ENCODE data around the gene NECTIN2. TPM values are rescaled to one million over a fixed set of nuclear protein-coding genes. Genes with fewer than 3 reads are reported as not detected.

NECTIN2 gene
- total RNA-seq, 1 experiment from 2014 or later = 115 TPM

DNA sequence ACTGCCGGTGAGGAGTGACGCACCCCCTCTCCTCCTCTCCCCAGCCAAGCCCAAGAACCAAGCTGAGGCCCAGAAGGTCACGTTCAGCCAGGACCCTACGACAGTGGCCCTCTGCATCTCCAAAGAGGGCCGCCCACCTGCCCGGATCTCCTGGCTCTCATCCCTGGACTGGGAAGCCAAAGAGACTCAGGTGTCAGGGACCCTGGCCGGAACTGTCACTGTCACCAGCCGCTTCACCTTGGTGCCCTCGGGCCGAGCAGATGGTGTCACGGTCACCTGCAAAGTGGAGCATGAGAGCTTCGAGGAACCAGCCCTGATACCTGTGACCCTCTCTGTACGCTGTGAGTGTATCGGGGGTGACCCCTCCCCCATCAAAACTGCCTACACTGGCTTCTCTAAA, 25.7 kb downstream of the NECTIN2 start:
- Histone ChIP-seq H3K9me2 (ENCODE audit: insufficient read depth) (no peaks in the 10 kb centered on the region), H3K4me2 (no peak overlapping the region), H3K36me3 (ENCODE audit: low read depth) (peaks cover 30% of the 10 kb centered on the region), H3K79me2 (ENCODE audit: low read depth) (no peaks in the 10 kb centered on the region), H4K20me1 (ENCODE audit: insufficient read depth) (peaks cover 9% of the 10 kb centered on the region), H3K27me3 (ENCODE audit: insufficient read depth, low read depth) (no peaks in the 10 kb centered on the region), H3K4me1 (replicated peaks; ENCODE audit: insufficient read depth) (peaks cover 27% of the 10 kb centered on the region), H3K27ac (no peak overlapping the region), H3K9me3 (ENCODE audit: insufficient read depth, low read depth) (no peaks in the 10 kb centered on the region), H2AFZ (no peak overlapping the region), H3K4me3 (no peak overlapping the region), H3F3A (ENCODE audit: insufficient read depth, low read depth) (peaks cover 62% of the 10 kb centered on the region)
- no peak for TF ChIP-seq EZH2 (IDR thresholded peaks at IDR 0.05; ENCODE audit: low read depth)
- TF ChIP-seq, protein P1, sequence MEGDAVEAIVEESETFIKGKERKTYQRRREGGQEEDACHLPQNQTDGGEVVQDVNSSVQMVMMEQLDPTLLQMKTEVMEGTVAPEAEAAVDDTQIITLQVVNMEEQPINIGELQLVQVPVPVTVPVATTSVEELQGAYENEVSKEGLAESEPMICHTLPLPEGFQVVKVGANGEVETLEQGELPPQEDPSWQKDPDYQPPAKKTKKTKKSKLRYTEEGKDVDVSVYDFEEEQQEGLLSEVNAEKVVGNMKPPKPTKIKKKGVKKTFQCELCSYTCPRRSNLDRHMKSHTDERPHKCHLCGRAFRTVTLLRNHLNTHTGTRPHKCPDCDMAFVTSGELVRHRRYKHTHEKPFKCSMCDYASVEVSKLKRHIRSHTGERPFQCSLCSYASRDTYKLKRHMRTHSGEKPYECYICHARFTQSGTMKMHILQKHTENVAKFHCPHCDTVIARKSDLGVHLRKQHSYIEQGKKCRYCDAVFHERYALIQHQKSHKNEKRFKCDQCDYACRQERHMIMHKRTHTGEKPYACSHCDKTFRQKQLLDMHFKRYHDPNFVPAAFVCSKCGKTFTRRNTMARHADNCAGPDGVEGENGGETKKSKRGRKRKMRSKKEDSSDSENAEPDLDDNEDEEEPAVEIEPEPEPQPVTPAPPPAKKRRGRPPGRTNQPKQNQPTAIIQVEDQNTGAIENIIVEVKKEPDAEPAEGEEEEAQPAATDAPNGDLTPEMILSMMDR (conservative IDR thresholded peaks at IDR 0.05) = no peak
- POLR2A ChIA-PET (ENCODE audit: unreplicated experiment) = no interaction called here
- CTCF ChIA-PET = interaction anchor here (0.6 kb wide), 1 partner anchor 15 kb away, joined by 3 read pairs; no protein-coding TSS in a partner anchor
- DNase-seq = no peak
- no TSS peak for BruUV-seq (replicated peaks)
- intact Hi-C loops (cut with micrococcal nuclease; ENCODE audit: unreplicated experiment) = no loop called here

DNA sequence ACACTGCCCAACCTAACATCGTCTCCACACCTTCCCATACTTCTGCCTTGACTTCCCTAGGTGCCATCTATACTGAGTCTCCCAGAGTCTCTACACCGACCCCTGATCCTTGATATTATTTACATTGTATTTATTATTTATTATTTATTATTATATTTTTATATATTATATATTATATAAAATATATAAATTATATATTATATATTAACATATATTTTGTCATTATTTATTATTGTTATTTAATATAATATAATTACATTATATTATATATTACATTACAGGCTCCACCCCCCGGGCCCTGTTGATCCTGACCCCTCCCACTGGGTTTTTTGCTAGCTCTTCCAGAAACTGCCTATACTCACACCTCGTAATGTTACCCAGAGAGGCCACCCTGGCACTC, 26.6 kb downstream of the NECTIN2 start:
- H3K27me3 ChIP-seq (ENCODE audit: insufficient read depth, low read depth) = no peaks in the 10 kb centered on the region
- peaks cover 65% of the 10 kb centered on the region for H3F3A ChIP-seq (ENCODE audit: insufficient read depth, low read depth)
- POLR2A ChIA-PET (ENCODE audit: unreplicated experiment) = no interaction called here
- TF ChIP-seq, protein P1 (conservative IDR thresholded peaks at IDR 0.05) = no peak
- TF ChIP-seq EZH2 (IDR thresholded peaks at IDR 0.05; ENCODE audit: low read depth) = no peak
- peaks cover 32% of the 10 kb centered on the region for H3K4me1 ChIP-seq (replicated peaks; ENCODE audit: insufficient read depth)
- no peak overlapping the region for H2AFZ ChIP-seq
- H3K9me2 ChIP-seq (ENCODE audit: insufficient read depth) = no peaks in the 10 kb centered on the region
- no peaks in the 10 kb centered on the region for H3K79me2 ChIP-seq (ENCODE audit: low read depth)
- intact Hi-C loops (cut with micrococcal nuclease; ENCODE audit: unreplicated experiment) = no loop called here
- BruUV-seq (replicated peaks) = no TSS peak
- H3K36me3 ChIP-seq (ENCODE audit: low read depth) = peaks cover 30% of the 10 kb centered on the region
- H3K27ac ChIP-seq = no peak overlapping the region
- CTCF ChIA-PET = no interaction called here
- DNase-seq = no peak
- no peak overlapping the region for H3K4me2 ChIP-seq
- H3K9me3 ChIP-seq (ENCODE audit: insufficient read depth, low read depth) = no peaks in the 10 kb centered on the region
- peaks cover 7% of the 10 kb centered on the region for H4K20me1 ChIP-seq (ENCODE audit: insufficient read depth)
- no peak overlapping the region for H3K4me3 ChIP-seq

DNA sequence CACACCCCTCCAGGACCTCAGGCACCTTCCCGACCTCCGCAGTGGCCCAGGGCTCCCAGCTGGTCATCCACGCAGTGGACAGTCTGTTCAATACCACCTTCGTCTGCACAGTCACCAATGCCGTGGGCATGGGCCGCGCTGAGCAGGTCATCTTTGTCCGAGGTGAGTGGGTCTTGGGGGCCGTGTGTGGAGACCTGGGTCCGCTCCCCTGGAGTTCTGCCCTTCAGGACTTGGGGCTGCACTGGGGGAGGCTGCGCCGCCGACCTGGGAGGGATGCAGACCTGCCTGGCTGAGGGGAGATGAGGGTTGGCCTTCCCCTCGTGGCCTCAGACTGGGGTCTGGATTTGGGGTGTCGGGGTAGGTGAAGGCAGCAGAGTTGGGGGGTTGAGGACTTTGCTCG, 28.2 kb downstream of the NECTIN2 start:
- intact Hi-C loops (cut with micrococcal nuclease; ENCODE audit: unreplicated experiment) = no loop called here
- TF ChIP-seq EZH2 (IDR thresholded peaks at IDR 0.05; ENCODE audit: low read depth) = no peak
- TF ChIP-seq, protein P1 (conservative IDR thresholded peaks at IDR 0.05) = no peak
- H2AFZ ChIP-seq = no peak overlapping the region
- H3K4me2 ChIP-seq = no peak overlapping the region
- peaks cover 30% of the 10 kb centered on the region for H3K36me3 ChIP-seq (ENCODE audit: low read depth)
- peaks cover 55% of the 10 kb centered on the region for H3F3A ChIP-seq (ENCODE audit: insufficient read depth, low read depth)
- no peaks in the 10 kb centered on the region for H3K9me3 ChIP-seq (ENCODE audit: insufficient read depth, low read depth)
- no peak overlapping the region for H3K4me3 ChIP-seq
- ChIA-PET CTCF (interaction anchor here (0.6 kb wide), 1 partner anchor 40 kb away, joined by 7 read pairs; no protein-coding TSS in a partner anchor), POLR2A (ENCODE audit: unreplicated experiment) (no interaction called here)
- no peak for DNase-seq
- H4K20me1 ChIP-seq (ENCODE audit: insufficient read depth) = peaks cover 6% of the 10 kb centered on the region; the same call in 1 of the 2 replicates
- H3K27me3 ChIP-seq (ENCODE audit: insufficient read depth, low read depth) = no peaks in the 10 kb centered on the region
- H3K9me2 ChIP-seq (ENCODE audit: insufficient read depth) = no peaks in the 10 kb centered on the region
- peaks cover 46% of the 10 kb centered on the region for H3K4me1 ChIP-seq (replicated peaks; ENCODE audit: insufficient read depth)
- peak overlapping the region; percentile 95 for H3K27ac ChIP-seq
- BruUV-seq (replicated peaks) = no TSS peak
- H3K79me2 ChIP-seq (ENCODE audit: low read depth) = no peaks in the 10 kb centered on the region
